ENCODE results near the gene NFILZ. TPM values are rescaled to one million over a fixed set of nuclear protein-coding genes. Genes with fewer than 3 reads are reported as not detected.

NFILZ gene
- total and polyA plus RNA-seq, 7 donors: not detected

DNA sequence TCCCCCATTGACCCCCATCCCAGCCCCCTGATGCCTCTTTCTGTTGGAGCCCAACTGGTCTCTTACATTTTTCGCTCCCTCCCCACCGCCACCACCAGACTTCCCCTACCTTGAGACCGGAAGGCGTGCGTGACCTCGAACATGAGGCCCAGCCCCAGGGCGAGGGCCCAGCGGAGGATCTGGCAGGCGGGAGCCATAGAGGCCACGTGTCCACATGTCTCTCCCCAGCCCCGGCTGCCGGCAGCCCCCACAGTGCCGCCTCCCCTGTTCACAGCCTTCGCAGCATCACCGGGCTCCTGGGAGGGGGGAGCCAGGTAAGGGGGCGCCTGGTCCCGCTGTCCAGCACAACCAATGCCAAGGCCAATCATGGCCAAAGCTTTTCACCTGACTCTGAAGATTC, 24.9 kb upstream of the NFILZ start:
- Histone ChIP-seq H3K36me3 (ENCODE audit: insufficient read depth in 1 of 2, low read depth in 1 of 2) (peaks cover 0 to 5% of the 10 kb centered on the region in 2 donors), H3K4me1 (no peaks in the 10 kb centered on the region), H3K27me3 (ENCODE audit: insufficient read depth in 3 of 3, low read length in 2 of 3) (peaks cover 0 to 16% (median 9%) of the 10 kb centered on the region in 3 donors), H3K27ac (no peak overlapping the region), H3K4me3 (no peak overlapping the region), H3K9me3 (no peaks in the 10 kb centered on the region)
- TF ChIP-seq, protein P1, sequence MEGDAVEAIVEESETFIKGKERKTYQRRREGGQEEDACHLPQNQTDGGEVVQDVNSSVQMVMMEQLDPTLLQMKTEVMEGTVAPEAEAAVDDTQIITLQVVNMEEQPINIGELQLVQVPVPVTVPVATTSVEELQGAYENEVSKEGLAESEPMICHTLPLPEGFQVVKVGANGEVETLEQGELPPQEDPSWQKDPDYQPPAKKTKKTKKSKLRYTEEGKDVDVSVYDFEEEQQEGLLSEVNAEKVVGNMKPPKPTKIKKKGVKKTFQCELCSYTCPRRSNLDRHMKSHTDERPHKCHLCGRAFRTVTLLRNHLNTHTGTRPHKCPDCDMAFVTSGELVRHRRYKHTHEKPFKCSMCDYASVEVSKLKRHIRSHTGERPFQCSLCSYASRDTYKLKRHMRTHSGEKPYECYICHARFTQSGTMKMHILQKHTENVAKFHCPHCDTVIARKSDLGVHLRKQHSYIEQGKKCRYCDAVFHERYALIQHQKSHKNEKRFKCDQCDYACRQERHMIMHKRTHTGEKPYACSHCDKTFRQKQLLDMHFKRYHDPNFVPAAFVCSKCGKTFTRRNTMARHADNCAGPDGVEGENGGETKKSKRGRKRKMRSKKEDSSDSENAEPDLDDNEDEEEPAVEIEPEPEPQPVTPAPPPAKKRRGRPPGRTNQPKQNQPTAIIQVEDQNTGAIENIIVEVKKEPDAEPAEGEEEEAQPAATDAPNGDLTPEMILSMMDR (IDR thresholded peaks at IDR 0.05): no peak
- DNase-seq: no peak
- intact Hi-C loops (cut with DNase I): no loop called here
- ATAC-seq: no peak
- 94 to 97% (median 95%) methylated on average over 16 to 17 of the region's 17 CpGs for WGBS, 3 donors

DNA sequence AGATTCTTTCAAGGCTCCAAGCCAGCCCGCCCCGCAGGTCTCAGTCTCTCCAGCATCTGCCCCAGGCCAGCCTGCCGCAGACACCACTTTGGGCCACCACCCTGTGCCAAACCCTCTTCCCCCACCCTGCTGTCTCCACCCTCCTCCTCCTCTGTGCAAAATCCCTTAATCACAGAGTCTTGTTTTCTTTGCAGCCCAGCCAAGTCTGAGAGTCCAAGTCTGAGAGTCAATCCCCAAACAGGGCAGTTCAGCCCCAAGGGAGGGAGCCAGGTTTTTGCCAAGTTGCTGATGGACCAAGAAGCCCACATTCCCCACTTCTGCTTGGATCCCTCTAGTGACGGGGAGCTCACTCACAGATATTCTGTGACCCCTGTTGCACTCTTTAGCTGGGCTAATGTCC, 23.0 kb upstream of the NFILZ start:
- Histone ChIP-seq H3K4me1 (no peaks in the 10 kb centered on the region), H3K27ac (no peak overlapping the region), H3K27me3 (ENCODE audit: insufficient read depth in 3 of 3, low read length in 2 of 3) (peaks cover 0 to 16% (median 11%) of the 10 kb centered on the region in 3 donors), H3K4me3 (no peak overlapping the region), H3K9me3 (no peaks in the 10 kb centered on the region), H3K36me3 (ENCODE audit: insufficient read depth in 1 of 2, low read depth in 1 of 2) (peaks cover 0 to 5% of the 10 kb centered on the region in 2 donors)
- WGBS, 3 donors: 46 to 64% (median 47%) methylated on average over 4 of the region's 4 CpGs
- TF ChIP-seq, protein P1 (IDR thresholded peaks at IDR 0.05): no peak
- DNase-seq: peak in 1 of 2 donors; percentile 41
- ATAC-seq: peak in 3 of 4 donors; percentile 24 to 33 (median 32)
- intact Hi-C loops (cut with DNase I): no loop called here

DNA sequence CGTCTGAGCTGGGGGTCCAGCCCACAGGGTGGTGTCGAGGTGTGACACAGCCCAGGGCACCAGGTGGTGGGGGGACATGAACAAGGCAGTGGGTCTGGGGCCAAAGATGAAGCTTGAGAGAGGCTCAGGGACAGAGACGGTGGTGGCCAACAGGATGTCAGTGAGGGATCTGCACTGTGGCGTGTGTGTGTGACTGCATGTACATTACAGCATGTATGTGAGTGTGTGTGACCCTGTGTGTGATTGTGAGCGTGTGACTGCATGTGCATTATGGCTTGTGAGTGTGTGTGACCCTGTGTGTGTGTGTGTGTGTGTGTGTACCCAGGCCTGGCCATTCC, 21.5 kb upstream of the NFILZ start:
- ATAC-seq: no peak
- intact Hi-C loops (cut with DNase I): no loop called here
- Histone ChIP-seq H3K36me3 (ENCODE audit: insufficient read depth in 1 of 2, low read depth in 1 of 2) (no peaks in the 10 kb centered on the region), H3K27ac (no peak overlapping the region), H3K9me3 (no peaks in the 10 kb centered on the region), H3K4me3 (peak overlapping the region; percentile 66), H3K27me3 (ENCODE audit: insufficient read depth in 3 of 3, low read length in 2 of 3) (peaks cover 0 to 16% (median 11%) of the 10 kb centered on the region in 3 donors), H3K4me1 (no peaks in the 10 kb centered on the region)
- TF ChIP-seq, protein P1 (IDR thresholded peaks at IDR 0.05): no peak
- WGBS, 3 donors: 34 to 57% (median 56%) methylated on average over 5 of the region's 5 CpGs
- DNase-seq: no peak

DNA sequence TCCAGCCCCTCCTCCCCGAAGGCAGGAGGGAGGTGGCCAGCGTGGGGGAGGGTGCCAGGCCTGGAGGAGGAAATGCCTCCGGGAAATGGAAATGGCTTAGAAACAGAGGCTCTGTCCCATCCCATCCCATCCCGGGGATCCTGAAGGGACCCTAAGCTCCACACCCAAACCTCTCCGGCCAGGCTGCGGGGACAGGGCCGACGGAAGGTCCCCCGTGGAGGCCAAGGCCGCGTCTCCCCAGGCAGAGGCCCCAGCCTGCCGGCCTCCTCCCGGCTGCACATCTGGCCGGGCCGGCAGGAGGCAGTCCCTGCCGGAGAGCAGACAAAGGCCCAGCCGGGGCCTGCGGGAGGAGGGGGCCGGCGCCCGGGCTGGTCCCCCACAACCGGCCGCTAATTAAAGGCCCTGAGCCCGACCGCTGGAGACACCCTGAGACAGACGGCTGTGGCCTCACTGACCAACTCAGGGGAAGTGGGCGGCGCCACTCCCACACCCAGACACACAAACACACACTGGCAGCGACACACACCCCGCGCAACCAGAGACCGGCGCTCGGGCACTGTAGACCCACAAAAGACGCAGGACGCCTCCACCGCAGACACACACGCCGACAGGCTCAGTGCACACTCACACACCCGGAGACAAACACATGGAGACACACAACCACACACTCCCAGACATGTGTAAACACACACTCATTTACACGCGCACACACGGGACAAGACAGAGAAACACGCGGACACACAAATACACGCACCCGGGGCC, 21.0 kb upstream of the NFILZ start:
- no peaks in the 10 kb centered on the region for H3K36me3 ChIP-seq (ENCODE audit: insufficient read depth in 1 of 2, low read depth in 1 of 2)
- ATAC-seq (peak; percentile 21 to 55 (median 46)), DNase-seq (peak; percentile 73 to 74)
- TF ChIP-seq, protein P1 (IDR thresholded peaks at IDR 0.05): no peak
- peak overlapping the region; percentile 66 for H3K4me3 ChIP-seq
- no peaks in the 10 kb centered on the region for H3K4me1 ChIP-seq
- intact Hi-C loops (cut with DNase I): no loop called here
- 4 to 7% (median 6%) methylated on average over 44 to 47 of the region's 47 CpGs for WGBS, 3 donors
- H3K27me3 ChIP-seq (ENCODE audit: insufficient read depth in 3 of 3, low read length in 2 of 3): peaks cover 0 to 16% (median 11%) of the 10 kb centered on the region in 3 donors
- H3K27ac ChIP-seq: peak overlapping the region; percentile 61
- H3K9me3 ChIP-seq: no peaks in the 10 kb centered on the region
